H1 (cell line): ENCODE results near the gene MYPN. TPM values are rescaled to one million over a fixed set of nuclear protein-coding genes. Genes with fewer than 3 reads are reported as not detected.

Source experiments
- ASH2L ChIP-seq: fragments of 200-600, 300-600 bp; sonication (generic); IDR thresholded peaks from one replicate; pipeline ENCODE4 v1.7.1; 2017; ENCODE audit warnings: low read length
- BACH1 ChIP-seq: IDR thresholded peaks from 2 replicates; pipeline ENCODE4 v1.6.1; 2012; ENCODE audit warnings: low read length, improper control_type of control experiment
- CBX8 ChIP-seq: fragments of 300-800, 300-1000 bp; sonication (generic); IDR thresholded peaks from 2 replicates; pipeline ENCODE4 v1.7.1; 2016; ENCODE audit warnings: low read depth, low read length, borderline replicate concordance
- CEBPB ChIP-seq: IDR thresholded peaks from 2 replicates; pipeline ENCODE4 v1.6.1; 2012; ENCODE audit warnings: low read depth, low read length
- CREB1 ChIP-seq: IDR thresholded peaks from 2 replicates; pipeline ENCODE4 v1.6.1; 2012; ENCODE audit warnings: inconsistent platforms
- JUND ChIP-seq: IDR thresholded peaks from 2 replicates; pipeline ENCODE4 v1.6.1; 2011; ENCODE audit warnings: mild to moderate bottlenecking, improper control_type of control experiment, low read length
- NANOG ChIP-seq: IDR thresholded peaks from 2 replicates; pipeline ENCODE4 v1.6.1; 2011; ENCODE audit warnings: low read length, low read depth, mild to moderate bottlenecking, inconsistent platforms; ENCODE audit not compliant: insufficient read depth, poor library complexity, severe bottlenecking
- POLR2A ChIP-seq, 2 experiments: IDR thresholded peaks; 1 replicate in 1 of 2; 2 replicates in 1 of 2; pipeline ENCODE4 v1.6.1; 2011; ENCODE audit warnings: low read depth in 2 of 2, low read length in 2 of 2, mild to moderate bottlenecking in 2 of 2; ENCODE audit errors: control extremely low read depth in 1 of 2
- RAD21 ChIP-seq, 2 experiments: IDR thresholded peaks in 1 of 2; conservative IDR thresholded peaks in 1 of 2; 2 replicates each; pipeline ENCODE4 v1.6.1; 2011; ENCODE audit warnings: low read depth in 2 of 2, low read length in 2 of 2, improper control_type of control experiment in 1 of 2, inconsistent platforms in 1 of 2, mild to moderate bottlenecking in 1 of 2, moderate library complexity in 1 of 2
- SUZ12 ChIP-seq: fragments of 200-600 bp; sonication (generic); IDR thresholded peaks from 2 replicates; pipeline ENCODE4 v1.6.1; 2012; ENCODE audit warnings: mild to moderate bottlenecking, inconsistent platforms, low read length, moderate library complexity, mixed read lengths
- TAF1 ChIP-seq: IDR thresholded peaks from 2 replicates; pipeline ENCODE4 v1.6.1; 2011; ENCODE audit warnings: mild to moderate bottlenecking, low read depth, low read length
- TAF7 ChIP-seq: optimal IDR thresholded peaks from 2 replicates; pipeline ENCODE3; 2011; ENCODE audit warnings: low read depth, mild to moderate bottlenecking, inconsistent platforms, low read length, moderate library complexity, borderline replicate concordance
- YY1 ChIP-seq: IDR thresholded peaks from 2 replicates; pipeline ENCODE4 v1.6.1; 2011; ENCODE audit warnings: low read depth, mild to moderate bottlenecking, low read length
- polyA plus RNA-seq, 7 experiments: library from polyadenylated mRNA; depleted of rRNA in 3 of 7; stranded (reverse) in 5 of 7; unstranded in 2 of 7; fragments of >200 nt in 5 of 7; fragments of 200-250 nt in 2 of 7; gene quantifications; 1 replicate in 5 of 7; 2 replicates in 1 of 7; 4 replicates in 1 of 7; pipeline versions ENCODE4 v1.2.1 to v1.2.3, GENCODE V29; 2011 to 2013; ENCODE audit warnings: missing spikeins in 2 of 7, mixed read lengths in 2 of 7
- total RNA-seq: library from RNA; stranded (reverse); fragmentation: NEBNext Ultra II Directional; extraction: Animal tissue kit (Norgen Biotek cat#: 25700); gene quantifications from 2 replicates; pipeline ENCODE4 v1.2.1, GENCODE V29; 2021
- TF ChIP-seq, protein P1 (sequence below): IDR thresholded peaks from 2 replicates; pipeline ENCODE4 v1.6.1; 2012; ENCODE audit warnings: low read length, inconsistent platforms
- TF ChIP-seq, protein P2 (sequence below): IDR thresholded peaks from 2 replicates; pipeline ENCODE4 v1.6.1; 2011; ENCODE audit warnings: low read depth, mild to moderate bottlenecking, low read length; ENCODE audit not compliant: insufficient read depth
- TF ChIP-seq, protein P3 (sequence below), 3 experiments: IDR thresholded peaks; 1 replicate in 2 of 3; 2 replicates in 1 of 3; pipeline versions ENCODE4 v1.5.1 to v1.6.1; 2011; ENCODE audit warnings: low read length in 3 of 3, mild to moderate bottlenecking in 3 of 3, inconsistent platforms in 2 of 3, low read depth in 1 of 3, moderate library complexity in 1 of 3; ENCODE audit not compliant: insufficient read depth in 1 of 3; ENCODE audit errors: control extremely low read depth in 1 of 3
- TF ChIP-seq, protein P4 (sequence below): IDR thresholded peaks from 2 replicates; pipeline ENCODE4 v1.6.1; 2012; ENCODE audit warnings: inconsistent platforms

MYPN gene
- total and polyA plus RNA-seq, 2 of the 8 experiments (the other 6 are each of a cell fraction or from before 2014, with no cell fraction given) = not detected

DNA sequence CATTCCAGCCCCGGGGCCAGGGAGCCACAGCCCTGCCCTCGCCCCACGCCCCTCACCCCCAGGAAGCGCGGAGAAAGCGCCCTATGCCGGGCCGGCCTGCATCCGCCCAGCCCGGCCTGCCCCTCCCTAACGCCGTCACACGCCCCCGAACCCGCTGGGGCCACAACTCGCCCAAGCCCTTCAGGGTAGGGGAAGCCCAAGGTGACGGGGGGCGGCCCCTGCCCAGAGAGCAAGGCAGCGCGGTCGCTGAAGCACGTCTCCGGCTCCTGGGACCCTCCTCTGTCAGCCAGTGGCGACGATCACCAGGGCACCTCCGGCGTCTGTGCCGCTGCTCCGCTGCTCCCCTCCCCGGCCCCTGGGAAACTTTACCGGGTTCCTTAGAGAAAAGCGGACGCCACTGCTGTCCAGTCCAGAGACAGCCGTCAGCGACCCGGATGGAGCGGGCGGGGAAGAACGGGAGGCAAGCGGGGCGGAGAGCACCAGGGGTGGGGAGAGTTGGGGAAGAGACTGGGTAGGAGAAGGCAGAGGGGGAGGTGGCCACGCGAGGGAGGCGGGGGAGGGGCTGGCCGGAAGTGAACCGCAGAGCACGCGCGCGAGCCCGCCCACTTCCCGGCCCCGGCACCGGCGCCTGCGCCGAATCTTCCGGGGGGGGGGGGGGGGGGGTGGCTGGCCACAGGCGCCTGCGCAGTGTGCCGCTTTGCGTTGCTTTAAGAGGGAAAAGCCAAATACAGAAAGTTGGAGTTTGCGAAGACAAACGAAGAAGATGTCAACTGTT is 34.3 kb upstream of the MYPN start, which contains the start of gene HERC4 (continued):
- TF ChIP-seq, protein P1, sequence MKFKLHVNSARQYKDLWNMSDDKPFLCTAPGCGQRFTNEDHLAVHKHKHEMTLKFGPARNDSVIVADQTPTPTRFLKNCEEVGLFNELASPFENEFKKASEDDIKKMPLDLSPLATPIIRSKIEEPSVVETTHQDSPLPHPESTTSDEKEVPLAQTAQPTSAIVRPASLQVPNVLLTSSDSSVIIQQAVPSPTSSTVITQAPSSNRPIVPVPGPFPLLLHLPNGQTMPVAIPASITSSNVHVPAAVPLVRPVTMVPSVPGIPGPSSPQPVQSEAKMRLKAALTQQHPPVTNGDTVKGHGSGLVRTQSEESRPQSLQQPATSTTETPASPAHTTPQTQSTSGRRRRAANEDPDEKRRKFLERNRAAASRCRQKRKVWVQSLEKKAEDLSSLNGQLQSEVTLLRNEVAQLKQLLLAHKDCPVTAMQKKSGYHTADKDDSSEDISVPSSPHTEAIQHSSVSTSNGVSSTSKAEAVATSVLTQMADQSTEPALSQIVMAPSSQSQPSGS = no peak
- TF ChIP-seq YY1 (no peak), RAD21 (IDR thresholded peaks at IDR 0.05 in 1 of 2, conservative IDR thresholded peaks at IDR 0.05 in 1 of 2; ENCODE audit: low read depth in 2 of 2, low read length in 2 of 2) (peak in 1 of 2 experiments; percentile 13; a peak in 1 of 4 replicates), BACH1 (no peak), ASH2L (peak; percentile 88), JUND (no peak), CEBPB (no peak), NANOG (no peak), CREB1 (peak; percentile 53), POLR2A (IDR thresholded peaks at IDR 0.05; ENCODE audit: control extremely low read depth in 1 of 2, low read depth in 2 of 2, low read length in 2 of 2) (peak in 1 of 2 experiments; percentile 63; a peak in 2 of 3 replicates), CBX8 (no peak), TAF7 (peak; percentile 85), SUZ12 (no peak), TAF1 (peak; percentile 44; the same call in 1 of the 2 replicates)
- TF ChIP-seq, protein P2, sequence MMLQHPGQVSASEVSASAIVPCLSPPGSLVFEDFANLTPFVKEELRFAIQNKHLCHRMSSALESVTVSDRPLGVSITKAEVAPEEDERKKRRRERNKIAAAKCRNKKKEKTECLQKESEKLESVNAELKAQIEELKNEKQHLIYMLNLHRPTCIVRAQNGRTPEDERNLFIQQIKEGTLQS = no peak
- TF ChIP-seq, protein P3, sequence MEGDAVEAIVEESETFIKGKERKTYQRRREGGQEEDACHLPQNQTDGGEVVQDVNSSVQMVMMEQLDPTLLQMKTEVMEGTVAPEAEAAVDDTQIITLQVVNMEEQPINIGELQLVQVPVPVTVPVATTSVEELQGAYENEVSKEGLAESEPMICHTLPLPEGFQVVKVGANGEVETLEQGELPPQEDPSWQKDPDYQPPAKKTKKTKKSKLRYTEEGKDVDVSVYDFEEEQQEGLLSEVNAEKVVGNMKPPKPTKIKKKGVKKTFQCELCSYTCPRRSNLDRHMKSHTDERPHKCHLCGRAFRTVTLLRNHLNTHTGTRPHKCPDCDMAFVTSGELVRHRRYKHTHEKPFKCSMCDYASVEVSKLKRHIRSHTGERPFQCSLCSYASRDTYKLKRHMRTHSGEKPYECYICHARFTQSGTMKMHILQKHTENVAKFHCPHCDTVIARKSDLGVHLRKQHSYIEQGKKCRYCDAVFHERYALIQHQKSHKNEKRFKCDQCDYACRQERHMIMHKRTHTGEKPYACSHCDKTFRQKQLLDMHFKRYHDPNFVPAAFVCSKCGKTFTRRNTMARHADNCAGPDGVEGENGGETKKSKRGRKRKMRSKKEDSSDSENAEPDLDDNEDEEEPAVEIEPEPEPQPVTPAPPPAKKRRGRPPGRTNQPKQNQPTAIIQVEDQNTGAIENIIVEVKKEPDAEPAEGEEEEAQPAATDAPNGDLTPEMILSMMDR (IDR thresholded peaks at IDR 0.05; ENCODE audit: control extremely low read depth in 1 of 3, insufficient read depth in 1 of 3, low read depth in 1 of 3, low read length in 3 of 3) = no peak
- TF ChIP-seq, protein P4, sequence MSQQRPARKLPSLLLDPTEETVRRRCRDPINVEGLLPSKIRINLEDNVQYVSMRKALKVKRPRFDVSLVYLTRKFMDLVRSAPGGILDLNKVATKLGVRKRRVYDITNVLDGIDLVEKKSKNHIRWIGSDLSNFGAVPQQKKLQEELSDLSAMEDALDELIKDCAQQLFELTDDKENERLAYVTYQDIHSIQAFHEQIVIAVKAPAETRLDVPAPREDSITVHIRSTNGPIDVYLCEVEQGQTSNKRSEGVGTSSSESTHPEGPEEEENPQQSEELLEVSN = peak; percentile 89
